GM13977 (cell line): ENCODE results near the gene ELP4.

Experiments used
- DNase-seq: peaks from one replicate; pipeline ENCODE4 v3.0.0; 2012; ENCODE audit warnings: low spot score
- in situ Hi-C: fragments of 300-500 bp; cut with MboI; formaldehyde crosslinking; loops from one replicate; pipeline ENCODE4 v1.12.0; 2022; ENCODE audit warnings: low sequenced_read_pairs, low pct_unique_long_range_greater_than_20kb, mixed read lengths, inconsistent platforms; ENCODE audit not compliant: unreplicated experiment
- TF ChIP-seq, protein P1 (sequence below): IDR thresholded peaks from 2 replicates; pipeline ENCODE4 v1.5.1; 2012; ENCODE audit warnings: mild to moderate bottlenecking, control low read depth; ENCODE audit not compliant: insufficient read depth; ENCODE audit errors: extremely low read depth, missing control alignments

The ELP4 gene

DNA sequence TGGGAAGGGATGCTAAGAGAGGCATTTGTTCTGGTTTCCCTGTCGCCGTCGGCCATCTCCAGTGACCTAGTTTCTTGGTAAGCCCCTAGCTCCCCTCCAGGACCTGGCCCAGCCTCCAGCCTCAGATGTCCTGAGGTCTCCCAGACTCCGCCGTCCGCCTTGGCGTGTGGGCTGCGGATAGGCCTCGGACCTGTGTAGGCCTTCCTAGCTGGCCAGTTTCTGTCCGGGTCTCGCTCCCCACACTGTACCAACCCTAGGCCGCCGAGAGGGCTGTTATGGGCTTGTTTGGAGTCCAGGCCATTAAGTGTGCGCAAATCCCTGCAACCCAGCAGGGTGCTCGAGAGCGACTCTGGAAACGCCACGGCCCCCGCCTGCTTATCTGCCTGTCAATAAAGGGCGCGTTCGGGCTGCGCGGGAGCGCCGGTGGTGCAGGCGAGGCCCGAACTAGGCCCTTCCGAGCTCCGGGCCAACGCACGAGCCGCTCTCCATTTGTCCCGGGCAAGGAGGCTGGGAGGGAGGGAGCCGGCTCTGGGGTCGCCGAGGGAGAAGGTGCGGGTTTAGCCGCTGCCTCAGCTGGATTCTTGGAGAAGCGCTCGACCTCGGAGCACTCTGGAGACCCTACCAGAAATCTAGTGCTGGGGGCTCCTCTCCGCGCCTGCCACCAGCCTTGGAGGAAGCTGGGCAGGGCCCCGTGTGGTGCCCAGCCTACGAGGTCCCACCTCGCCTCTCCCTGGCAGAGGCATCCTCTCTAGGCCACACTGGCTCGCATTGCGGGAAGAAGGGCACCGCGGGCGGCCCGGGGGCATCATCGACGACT is 310.3 kb downstream of the ELP4 start:
- DNase-seq: peak; percentile 33
- in situ Hi-C loops: loop anchor here (25.0 kb wide), 1 partner anchor 617 kb away; the partner anchor contains the start of gene WT1
- TF ChIP-seq, protein P1, sequence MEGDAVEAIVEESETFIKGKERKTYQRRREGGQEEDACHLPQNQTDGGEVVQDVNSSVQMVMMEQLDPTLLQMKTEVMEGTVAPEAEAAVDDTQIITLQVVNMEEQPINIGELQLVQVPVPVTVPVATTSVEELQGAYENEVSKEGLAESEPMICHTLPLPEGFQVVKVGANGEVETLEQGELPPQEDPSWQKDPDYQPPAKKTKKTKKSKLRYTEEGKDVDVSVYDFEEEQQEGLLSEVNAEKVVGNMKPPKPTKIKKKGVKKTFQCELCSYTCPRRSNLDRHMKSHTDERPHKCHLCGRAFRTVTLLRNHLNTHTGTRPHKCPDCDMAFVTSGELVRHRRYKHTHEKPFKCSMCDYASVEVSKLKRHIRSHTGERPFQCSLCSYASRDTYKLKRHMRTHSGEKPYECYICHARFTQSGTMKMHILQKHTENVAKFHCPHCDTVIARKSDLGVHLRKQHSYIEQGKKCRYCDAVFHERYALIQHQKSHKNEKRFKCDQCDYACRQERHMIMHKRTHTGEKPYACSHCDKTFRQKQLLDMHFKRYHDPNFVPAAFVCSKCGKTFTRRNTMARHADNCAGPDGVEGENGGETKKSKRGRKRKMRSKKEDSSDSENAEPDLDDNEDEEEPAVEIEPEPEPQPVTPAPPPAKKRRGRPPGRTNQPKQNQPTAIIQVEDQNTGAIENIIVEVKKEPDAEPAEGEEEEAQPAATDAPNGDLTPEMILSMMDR: no peak

DNA sequence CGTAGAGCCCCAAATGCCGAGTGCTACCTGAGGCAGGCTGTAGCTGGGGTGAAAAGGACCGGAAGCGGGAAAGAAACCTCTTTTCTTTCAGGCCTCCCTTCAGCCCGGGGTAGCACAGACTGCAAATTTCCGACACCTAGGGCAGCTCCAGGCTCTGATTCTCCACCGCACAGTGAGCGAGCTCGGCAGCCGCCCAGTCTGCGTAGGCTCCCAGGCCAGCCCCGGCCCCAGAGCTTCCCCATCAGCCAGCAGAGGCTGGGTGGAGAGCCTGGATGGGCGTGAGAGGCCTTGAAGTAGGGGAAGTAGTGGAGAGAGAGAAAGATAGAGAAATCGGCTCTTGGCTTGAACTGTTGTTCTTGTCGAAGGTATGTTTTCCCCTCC is 310.9 kb downstream of the ELP4 start:
- DNase-seq: peak; percentile 20
- in situ Hi-C loops: loop anchor here (25.0 kb wide), 1 partner anchor 617 kb away; the partner anchor contains the start of gene WT1
- TF ChIP-seq, protein P1: no peak

DNA sequence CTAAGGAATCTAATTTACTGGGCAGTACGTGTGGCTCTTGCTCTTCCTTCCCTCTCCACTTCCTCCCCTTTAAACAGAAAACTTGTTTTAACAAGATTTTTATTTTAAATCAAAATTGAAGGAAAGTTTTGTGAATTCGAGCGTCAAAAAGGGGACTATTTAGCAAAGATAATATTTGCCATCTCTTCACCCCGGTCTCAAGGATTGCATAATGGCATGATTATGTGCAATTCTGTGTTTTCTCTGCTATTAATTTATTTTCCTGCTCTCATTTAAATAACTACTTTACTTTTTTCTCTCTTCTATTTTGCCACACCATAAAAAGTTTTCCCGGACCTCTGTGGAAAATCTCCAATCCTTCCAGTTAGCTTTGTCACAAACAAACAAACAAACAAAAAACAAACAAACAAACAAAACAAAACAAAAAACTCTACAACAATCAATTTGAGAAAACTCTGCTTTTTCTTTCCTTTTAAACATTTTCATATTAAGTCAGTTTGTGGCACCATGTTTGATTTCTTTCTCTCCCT is 311.7 kb downstream of the ELP4 start:
- in situ Hi-C loops: loop anchor here (25.0 kb wide), 1 partner anchor 616 kb away; the partner anchor contains the start of gene WT1

DNA sequence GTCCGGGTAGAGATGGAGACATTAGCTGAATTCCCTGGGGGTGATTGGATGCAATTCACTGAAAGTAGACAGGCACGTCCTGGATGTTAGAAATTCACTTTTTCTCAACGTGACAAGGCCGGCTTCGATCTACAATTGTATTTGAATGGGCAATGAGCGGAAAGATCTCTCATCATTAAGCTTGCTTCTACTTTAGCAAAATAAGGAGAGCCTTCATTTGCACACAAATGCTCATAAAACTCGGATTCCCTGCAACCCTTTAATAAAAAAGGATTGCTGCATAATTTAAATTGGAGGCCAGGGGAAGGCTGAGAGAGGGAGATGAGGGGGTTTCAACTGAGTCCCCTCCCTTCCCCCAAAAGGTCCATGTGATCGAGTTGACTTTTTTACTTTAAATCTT is 312.2 kb downstream of the ELP4 start:
- no peak for DNase-seq
- TF ChIP-seq, protein P1: no peak
- in situ Hi-C loops: loop anchor here (25.0 kb wide), 1 partner anchor 616 kb away; the partner anchor contains the start of gene WT1

More for the DNA sequence above, 311.7 kb downstream of the ELP4 start:
- TF ChIP-seq, protein P1: no peak
- no peak for DNase-seq

DNA sequence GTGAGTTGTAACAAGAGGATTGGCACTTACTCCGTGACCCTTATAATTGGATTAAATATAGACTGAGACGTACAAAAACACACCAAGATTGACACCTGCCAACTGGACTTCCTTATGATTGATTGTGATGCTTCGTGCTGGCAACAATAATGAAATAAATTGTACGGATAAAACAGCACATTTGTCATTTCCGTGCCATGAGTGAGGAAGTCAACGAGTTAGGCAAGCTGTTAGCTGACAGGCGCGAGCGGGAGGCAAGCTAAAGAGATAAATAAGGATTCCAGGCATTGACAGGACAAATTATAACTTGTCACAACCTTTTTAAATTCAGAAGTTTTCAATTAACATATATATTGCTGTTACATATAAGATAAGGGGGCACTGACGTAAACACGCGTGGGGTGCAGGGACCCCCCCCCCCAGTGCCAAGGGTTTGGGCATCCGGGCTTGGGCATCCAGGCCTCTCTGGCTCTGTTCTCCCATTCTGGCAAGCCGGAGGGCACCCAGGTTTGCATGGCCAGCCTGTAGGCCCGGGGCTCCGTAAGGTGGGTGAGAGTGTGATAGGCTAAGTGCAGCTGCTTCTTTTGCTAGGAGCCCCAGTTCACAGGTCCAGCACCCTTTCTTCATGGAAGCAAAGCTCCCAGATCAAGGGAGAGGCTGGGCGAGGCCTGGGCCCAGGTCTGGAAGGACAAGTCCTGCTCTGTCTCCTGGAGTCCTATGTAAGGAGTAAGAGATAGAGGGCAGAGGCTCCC is 312.8 kb downstream of the ELP4 start:
- TF ChIP-seq, protein P1: no peak
- peak; percentile 14 for DNase-seq
- in situ Hi-C loops: loop anchor here (25.0 kb wide), 1 partner anchor 615 kb away; the partner anchor contains the start of gene WT1

DNA sequence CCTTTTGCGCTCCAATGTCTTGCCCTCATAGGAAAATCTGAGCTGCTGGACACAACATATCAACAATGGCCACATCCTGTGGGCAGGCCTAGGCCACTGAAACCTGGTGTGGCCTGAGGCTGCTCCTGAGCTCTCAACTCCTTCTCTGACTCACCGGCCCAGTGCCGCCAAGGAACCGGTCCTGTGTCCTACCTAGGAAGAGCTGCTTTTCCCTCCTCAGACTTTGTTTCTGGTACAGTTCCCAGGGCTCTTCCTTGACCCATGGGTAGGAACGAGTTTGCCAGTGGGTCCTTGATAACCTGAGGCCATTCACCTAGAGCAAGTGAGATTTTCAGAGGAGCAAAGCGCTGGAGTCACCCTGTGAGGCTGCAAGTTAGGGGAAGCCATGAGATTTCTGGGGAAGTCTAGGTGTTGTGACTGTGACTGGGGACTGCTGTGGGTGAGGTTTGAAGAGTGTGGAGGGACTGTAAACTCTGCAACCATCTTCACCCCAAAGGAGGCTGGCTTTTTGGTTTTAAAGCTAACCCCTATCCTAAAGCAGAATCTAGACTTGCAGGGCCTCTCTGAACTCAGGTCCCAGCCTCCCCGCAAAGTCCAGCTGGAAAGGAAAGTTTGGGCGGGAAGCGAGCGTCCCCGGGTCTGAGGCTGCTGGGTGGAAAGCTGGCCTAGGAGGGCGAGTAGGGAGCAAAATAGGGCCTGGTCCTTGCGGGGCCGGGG is 313.5 kb downstream of the ELP4 start:
- in situ Hi-C loops: loop anchor here (25.0 kb wide), 1 partner anchor 614 kb away; the partner anchor contains the start of gene WT1

More for the DNA sequence above, 313.5 kb downstream of the ELP4 start:
- TF ChIP-seq, protein P1: no peak
- peak; percentile 21 for DNase-seq
